ENCODE results near the gene SNRNP70.
A peak's percentile ranks its signal among the peaks of the same experiment; 100 is the strongest.
"Not testable (repeated sequence)": the region's sequence is repeated elsewhere in the genome, so short reads cannot be mapped to it uniquely, and the experiment has no call there.

Gene SNRNP70

DNA sequence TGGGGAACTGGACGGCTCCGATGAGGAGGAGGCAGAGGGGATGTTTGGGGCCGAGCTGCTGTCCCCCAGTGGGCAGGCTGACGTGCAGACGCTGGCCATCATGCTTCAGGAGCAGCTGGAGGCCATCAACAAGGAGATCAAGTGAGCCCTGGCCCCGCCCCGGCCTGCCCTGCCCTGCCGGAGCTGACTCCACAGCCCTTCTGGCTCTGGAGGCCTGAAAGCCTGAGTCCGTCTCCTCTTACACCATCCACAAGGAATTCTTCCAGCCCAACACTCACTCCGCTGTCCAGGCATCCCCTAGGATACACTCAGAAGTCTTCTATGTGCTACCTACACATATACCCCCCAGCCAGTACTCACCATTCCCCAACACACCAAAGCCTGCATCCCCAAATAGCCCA, 51.5 kb downstream of the SNRNP70 start:
- H3K27ac ChIP-seq, result peak overlapping the region; percentile 40; the same call in 1 of the 2 replicates
- TF ChIP-seq, protein P1, sequence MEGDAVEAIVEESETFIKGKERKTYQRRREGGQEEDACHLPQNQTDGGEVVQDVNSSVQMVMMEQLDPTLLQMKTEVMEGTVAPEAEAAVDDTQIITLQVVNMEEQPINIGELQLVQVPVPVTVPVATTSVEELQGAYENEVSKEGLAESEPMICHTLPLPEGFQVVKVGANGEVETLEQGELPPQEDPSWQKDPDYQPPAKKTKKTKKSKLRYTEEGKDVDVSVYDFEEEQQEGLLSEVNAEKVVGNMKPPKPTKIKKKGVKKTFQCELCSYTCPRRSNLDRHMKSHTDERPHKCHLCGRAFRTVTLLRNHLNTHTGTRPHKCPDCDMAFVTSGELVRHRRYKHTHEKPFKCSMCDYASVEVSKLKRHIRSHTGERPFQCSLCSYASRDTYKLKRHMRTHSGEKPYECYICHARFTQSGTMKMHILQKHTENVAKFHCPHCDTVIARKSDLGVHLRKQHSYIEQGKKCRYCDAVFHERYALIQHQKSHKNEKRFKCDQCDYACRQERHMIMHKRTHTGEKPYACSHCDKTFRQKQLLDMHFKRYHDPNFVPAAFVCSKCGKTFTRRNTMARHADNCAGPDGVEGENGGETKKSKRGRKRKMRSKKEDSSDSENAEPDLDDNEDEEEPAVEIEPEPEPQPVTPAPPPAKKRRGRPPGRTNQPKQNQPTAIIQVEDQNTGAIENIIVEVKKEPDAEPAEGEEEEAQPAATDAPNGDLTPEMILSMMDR (conservative IDR thresholded peaks at IDR 0.05; ENCODE audit: low read depth), result no peak
- POLR2A ChIA-PET (ENCODE audit: low non-redundant PET), result no interaction called here
- CTCF ChIA-PET, result no interaction called here
- no peak for DNase-seq (ENCODE audit: low spot score)

DNA sequence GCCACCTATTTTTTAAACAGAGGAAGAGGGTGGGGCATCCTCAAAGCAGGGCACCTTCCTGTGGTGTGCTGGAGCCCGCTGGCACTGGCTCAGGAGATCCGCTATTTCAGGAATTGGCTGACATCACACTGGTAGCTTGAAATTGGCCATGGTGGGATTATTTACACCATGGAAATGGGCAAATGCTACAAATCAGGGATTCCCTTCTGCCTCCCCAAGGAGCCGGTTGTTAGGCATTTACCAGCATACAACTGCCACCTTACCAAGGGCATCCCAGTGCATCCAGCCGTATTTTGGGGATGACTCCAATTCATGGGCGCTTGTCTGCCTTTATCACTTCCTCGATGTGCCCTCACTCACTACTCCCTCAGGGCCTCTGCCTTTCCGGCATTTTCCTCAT, 55.7 kb downstream of the SNRNP70 start:
- ChIA-PET POLR2A (ENCODE audit: low non-redundant PET) (interaction anchor here (0.7 kb wide), 1 partner anchor 1408 kb away, joined by 6 read pairs; no protein-coding TSS in a partner anchor), CTCF (no interaction called here)
- TF ChIP-seq, protein P1 (conservative IDR thresholded peaks at IDR 0.05; ENCODE audit: low read depth), result no peak
- DNase-seq (ENCODE audit: low spot score), result no peak
- H3K27ac ChIP-seq, result no peak overlapping the region

DNA sequence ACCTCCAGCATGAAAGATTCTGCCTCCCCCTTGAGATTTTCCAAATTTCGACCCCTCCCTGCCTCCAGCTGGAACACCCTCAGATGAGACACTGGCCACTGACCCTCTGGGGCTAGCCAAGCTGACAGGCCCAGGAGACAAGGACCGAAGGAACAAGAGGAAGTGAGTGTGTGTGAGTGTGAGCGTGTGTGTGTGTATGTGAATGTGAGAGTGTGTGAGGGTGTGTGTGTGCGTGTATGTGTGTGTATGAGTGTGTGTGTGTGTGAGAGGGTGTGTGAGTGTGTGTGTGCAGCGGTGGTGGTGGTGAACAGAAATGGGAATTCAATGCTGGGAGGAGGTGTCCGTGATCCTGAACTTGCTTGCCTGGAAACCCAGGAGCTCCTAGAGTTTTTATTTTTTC, 56.1 kb downstream of the SNRNP70 start:
- H3K27ac ChIP-seq, result no peak overlapping the region
- POLR2A ChIA-PET (ENCODE audit: low non-redundant PET), result interaction anchor here (0.6 kb wide), 1 partner anchor 9 kb away, joined by 3 read pairs; no protein-coding TSS in a partner anchor
- TF ChIP-seq, protein P1 (conservative IDR thresholded peaks at IDR 0.05; ENCODE audit: low read depth), result no peak
- CTCF ChIA-PET, result interaction anchor here (0.9 kb wide), 1 partner anchor 58 kb away, joined by 3 read pairs; no protein-coding TSS in a partner anchor
- DNase-seq (ENCODE audit: low spot score), result no peak

DNA sequence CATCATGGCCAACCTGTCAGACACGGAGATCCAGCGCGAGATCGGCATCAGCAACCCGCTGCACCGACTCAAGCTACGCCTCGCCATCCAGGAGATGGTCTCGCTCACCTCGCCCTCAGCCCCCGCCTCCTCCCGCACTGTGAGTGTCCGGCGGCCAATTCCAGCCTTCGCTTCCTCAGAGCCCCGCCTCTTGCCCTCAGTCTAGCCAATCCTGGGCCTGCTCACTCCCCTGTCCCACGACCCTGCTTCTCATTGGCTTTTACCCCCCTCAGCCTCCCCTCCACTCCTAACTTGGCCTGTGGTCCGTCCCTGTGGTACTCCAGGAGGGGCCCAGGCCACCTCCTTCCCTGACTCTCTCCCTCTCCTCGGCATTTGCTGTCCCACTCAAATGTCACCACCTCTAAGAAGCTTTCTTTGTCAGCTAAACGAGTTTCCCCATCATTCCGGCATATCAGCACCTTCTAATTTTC, 57.6 kb downstream of the SNRNP70 start:
- DNase-seq (ENCODE audit: low spot score), result peak; percentile 95
- POLR2A ChIA-PET (ENCODE audit: low non-redundant PET), result no interaction called here
- TF ChIP-seq, protein P1 (conservative IDR thresholded peaks at IDR 0.05; ENCODE audit: low read depth), result no peak
- peak overlapping the region; percentile 21 for H3K27ac ChIP-seq
- CTCF ChIA-PET, result interaction anchor here (0.6 kb wide), 1 partner anchor 112 kb away, joined by 5 read pairs; no protein-coding TSS in a partner anchor

DNA sequence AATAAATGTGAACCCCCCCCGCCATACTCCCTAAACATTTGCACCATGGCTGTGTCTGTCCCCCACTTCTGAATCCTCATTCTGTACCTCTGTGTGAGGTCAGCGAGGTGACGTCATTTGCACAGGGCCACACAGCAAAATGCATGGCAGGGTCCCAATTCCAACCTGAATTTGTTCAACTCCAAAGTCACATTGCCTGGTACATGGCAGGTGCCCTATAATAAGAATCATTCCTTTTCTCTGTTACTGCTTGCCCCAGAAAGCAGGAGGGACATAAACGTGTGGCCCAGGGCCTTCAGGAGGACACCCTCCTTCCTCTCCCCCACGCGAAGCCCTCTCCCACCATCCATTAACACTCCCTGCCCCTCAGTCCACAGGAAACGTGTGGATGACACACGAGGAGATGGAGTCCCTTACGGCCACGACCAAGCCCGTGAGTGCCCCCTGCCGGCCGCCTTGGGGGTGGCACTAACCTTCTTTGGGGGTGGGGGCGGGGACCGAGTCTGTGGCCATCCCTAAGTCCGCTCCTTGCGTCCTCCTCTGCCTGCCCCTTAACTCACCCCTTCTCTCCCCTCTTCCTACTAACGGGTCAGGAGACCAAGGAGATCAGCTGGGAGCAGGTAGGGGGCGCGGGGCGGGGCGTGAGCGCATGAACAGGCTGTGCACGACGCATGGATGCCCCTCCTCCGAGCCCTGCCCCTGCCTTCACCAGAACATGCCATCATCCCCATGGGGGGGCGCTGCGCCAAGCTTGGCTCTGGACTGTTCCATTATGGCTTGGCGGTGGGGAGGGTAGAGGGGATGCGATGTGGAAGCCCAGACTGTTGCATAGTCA, 60.5 kb downstream of the SNRNP70 start:
- peak; percentile 31 for DNase-seq (ENCODE audit: low spot score)
- ChIA-PET CTCF (interaction anchor here (0.6 to 3.7 kb wide), 3 partner anchors 10 to 435 kb away, joined by 3 to 14 read pairs (median 3); partner anchors contain the start of gene NOSIP), POLR2A (ENCODE audit: low non-redundant PET) (no interaction called here)
- no peak overlapping the region for H3K27ac ChIP-seq
- TF ChIP-seq, protein P1 (conservative IDR thresholded peaks at IDR 0.05; ENCODE audit: low read depth), result peak; percentile 69

DNA sequence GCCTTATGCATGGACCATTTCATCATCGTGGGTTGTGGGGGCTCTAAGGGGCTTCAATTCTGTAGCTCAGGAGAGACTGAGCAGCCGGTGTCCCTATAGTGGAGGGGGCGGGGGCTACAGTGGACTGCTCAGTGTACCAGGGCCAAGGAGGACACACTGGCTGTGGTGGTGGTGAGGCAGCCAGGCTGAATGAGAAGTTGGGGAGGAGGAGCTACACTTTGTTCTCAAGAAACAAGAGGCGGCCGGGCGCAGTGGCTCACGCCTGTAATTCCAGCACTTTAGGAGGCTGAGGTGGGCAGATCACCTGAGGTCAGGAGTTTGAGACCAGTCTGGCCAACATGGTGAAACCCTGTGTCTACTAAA, 61.1 kb downstream of the SNRNP70 start:
- DNase-seq (ENCODE audit: low spot score); POLR2A ChIA-PET (ENCODE audit: low non-redundant PET): not testable (repeated sequence)
- CTCF ChIA-PET, result interaction anchor here (0.6 to 3.7 kb wide), 3 partner anchors 11 to 434 kb away, joined by 3 to 14 read pairs (median 3); partner anchors contain the start of gene NOSIP
- peak overlapping the region; percentile 7; the same call in 1 of the 2 replicates for H3K27ac ChIP-seq
